Colonic mucosa (tissue), 4 donors: ENCODE results near the gene FADS2. TPM values are rescaled to one million over a fixed set of nuclear protein-coding genes. Genes with fewer than 3 reads are reported as not detected.
A peak's percentile ranks its signal among the peaks of the same experiment; 100 is the strongest.

Experiments
- DNase-seq: peaks from one replicate; pipeline ENCODE4 v3.0.0-alpha.2; 2020
- H3K27ac ChIP-seq: fragments of 200-600 bp; one replicate; pipeline ENCODE4 v1.8.0; 2021
- H3K27me3 ChIP-seq: fragments of 200-600 bp; one replicate; pipeline ENCODE4 v1.8.0; 2021
- H3K36me3 ChIP-seq: fragments of 200-600 bp; one replicate; pipeline ENCODE4 v1.8.0; 2021
- H3K4me1 ChIP-seq: fragments of 200-600 bp; one replicate; pipeline ENCODE4 v1.8.0; 2021; ENCODE audit warnings: mild to moderate bottlenecking
- H3K4me3 ChIP-seq: fragments of 200-600 bp; one replicate; pipeline ENCODE4 v1.8.0; 2021
- H3K9ac ChIP-seq, 2 donors: one replicate each; pipeline ENCODE4 v1.7.0; 2013; ENCODE audit warnings: control low read depth in 2 of 2, low read depth in 2 of 2, low read length in 2 of 2
- H3K9me3 ChIP-seq: fragments of 200-600 bp; one replicate; pipeline ENCODE4 v1.8.0; 2021
- intact Hi-C: fragments of 100-400 bp; cut with DNase I; formaldehyde crosslinking; loops from one replicate; pipeline ENCODE4 v1.14.1; 2022
- total RNA-seq, 2 donors: library from RNA; stranded (reverse); fragmentation: NEBNext Ultra II Directional in 1 of 2; extraction: Animal tissue kit (Norgen Biotek cat#: 25700) in 1 of 2; gene quantifications; one replicate each; pipeline ENCODE4 v1.2.1, GENCODE V29; 2021
- TF ChIP-seq, protein P1 (sequence below): fragments of 200-600 bp; IDR thresholded peaks from one replicate; pipeline ENCODE4 v1.8.0; 2022; ENCODE audit warnings: antibody characterized with exemption, mild to moderate bottlenecking
- donor health status: healthy.
- donor health status: DM: no; HTN: no; CAD: no.
- donor health status: DM: no; HTN: no; CAD: no.

FADS2 gene
- total RNA-seq, 2 donors from 2014 or later, result 13.9 to 38.6 TPM

DNA sequence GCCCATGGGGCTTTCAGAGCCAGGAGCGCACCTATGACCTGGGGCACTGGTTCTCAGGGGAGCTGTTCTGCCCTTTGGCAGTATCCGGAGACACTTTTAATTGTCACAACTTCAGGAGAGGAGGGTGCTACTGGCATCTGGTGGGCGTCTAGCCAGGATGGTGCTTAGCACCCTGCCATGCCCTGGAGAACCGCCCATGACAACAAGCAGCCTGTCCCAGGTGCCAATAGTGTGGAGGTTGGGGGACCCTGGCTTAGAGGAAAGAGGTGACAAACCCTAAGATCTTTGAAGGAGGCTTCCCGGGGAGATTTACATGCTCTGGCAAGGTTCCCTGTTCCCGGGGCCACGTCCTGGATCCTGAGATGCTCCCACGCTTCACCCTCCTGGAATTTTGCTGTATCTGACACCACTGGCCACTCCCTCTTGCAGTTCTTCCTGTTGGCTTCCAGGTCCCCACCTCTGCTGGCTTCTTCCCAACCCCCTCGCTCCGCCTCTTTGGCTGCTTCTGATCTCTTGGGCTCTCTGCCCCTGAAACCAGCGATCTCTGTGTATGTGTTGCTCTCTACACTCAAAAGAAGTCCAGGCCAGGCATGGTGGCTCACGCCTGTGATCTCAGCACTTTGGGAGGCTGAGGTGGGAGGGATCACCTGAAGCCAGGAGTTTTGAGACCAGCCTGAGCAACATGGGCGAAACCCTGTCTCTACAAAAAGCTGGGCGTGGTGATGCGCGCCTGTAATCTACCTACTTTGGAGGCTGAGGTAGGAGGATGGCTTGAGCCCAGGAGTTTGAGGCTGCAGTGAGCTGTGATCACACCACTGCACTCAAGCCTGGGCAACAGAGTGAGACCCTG is 32.2 kb downstream of the FADS2 start:
- H3K27me3 ChIP-seq, result no peaks in the 10 kb centered on the region
- no peaks in the 10 kb centered on the region for H3K4me1 ChIP-seq
- H3K9me3 ChIP-seq, result no peaks in the 10 kb centered on the region
- peak; percentile 73 for DNase-seq
- H3K9ac ChIP-seq, result no peak overlapping the region
- no peak overlapping the region for H3K4me3 ChIP-seq
- H3K27ac ChIP-seq, result no peak overlapping the region
- intact Hi-C loops, result no loop called here
- TF ChIP-seq, protein P1, sequence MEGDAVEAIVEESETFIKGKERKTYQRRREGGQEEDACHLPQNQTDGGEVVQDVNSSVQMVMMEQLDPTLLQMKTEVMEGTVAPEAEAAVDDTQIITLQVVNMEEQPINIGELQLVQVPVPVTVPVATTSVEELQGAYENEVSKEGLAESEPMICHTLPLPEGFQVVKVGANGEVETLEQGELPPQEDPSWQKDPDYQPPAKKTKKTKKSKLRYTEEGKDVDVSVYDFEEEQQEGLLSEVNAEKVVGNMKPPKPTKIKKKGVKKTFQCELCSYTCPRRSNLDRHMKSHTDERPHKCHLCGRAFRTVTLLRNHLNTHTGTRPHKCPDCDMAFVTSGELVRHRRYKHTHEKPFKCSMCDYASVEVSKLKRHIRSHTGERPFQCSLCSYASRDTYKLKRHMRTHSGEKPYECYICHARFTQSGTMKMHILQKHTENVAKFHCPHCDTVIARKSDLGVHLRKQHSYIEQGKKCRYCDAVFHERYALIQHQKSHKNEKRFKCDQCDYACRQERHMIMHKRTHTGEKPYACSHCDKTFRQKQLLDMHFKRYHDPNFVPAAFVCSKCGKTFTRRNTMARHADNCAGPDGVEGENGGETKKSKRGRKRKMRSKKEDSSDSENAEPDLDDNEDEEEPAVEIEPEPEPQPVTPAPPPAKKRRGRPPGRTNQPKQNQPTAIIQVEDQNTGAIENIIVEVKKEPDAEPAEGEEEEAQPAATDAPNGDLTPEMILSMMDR, result no peak
- H3K36me3 ChIP-seq, result no peaks in the 10 kb centered on the region

DNA sequence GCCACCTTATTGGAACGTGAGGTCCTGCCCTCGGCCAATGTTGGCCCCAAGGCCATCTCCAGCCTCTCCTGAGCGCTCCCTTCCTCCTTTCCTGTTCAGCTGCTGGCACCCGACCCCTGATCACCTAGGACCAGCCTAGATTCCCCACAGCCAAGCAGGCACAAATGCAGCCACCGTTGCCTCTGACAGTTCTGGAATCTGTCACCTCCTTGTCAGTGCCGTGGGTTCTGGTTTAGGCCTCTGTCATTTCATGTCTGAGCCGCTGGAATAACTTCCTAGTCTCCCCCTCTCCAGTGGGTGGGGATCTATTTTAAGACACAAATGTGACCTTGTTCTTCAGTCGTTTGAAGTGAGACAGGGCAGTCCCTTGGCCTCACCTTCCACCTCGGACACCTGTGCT is 33.5 kb downstream of the FADS2 start:
- Histone ChIP-seq H3K36me3 (no peaks in the 10 kb centered on the region), H3K27me3 (no peaks in the 10 kb centered on the region), H3K9me3 (no peaks in the 10 kb centered on the region), H3K4me1 (no peaks in the 10 kb centered on the region), H3K27ac (no peak overlapping the region), H3K4me3 (no peak overlapping the region), H3K9ac (no peak overlapping the region)
- TF ChIP-seq, protein P1, result no peak
- intact Hi-C loops, result no loop called here
- no peak for DNase-seq

DNA sequence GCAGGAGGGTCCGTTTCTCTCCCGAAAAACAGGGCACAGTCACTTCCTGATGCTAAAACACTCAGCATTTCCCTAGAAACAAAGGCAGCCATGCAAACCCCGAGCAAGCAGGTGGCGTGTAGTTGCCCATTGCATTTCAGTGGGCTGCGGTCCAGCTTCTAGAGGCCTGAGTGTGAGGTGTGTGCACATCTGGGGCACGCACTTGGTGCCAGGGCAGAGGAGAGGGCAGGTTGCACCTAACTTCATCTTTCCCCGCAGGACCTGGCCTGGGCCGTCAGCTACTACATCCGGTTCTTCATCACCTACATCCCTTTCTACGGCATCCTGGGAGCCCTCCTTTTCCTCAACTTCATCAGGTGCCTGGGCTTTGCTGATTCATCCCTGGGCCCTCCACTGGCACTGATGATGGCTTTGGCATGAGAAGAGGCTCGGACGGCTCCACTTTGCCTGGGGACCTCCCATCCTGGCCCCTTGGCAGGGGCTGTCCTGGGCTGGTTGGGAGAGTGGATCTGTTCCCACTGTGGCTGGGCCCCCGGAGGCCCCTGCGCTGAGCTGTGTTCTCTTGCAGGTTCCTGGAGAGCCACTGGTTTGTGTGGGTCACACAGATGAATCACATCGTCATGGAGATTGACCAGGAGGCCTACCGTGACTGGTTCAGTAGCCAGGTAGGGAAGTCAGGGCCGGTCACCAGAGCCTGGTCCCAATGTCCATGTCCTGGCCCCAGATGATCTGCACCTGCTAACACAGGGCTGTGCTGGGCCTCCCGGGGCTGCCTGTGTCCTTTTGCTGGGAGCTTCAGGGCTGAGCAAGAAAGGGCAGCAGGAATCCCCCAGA is 34.8 kb downstream of the FADS2 start:
- Histone ChIP-seq H3K27me3 (no peaks in the 10 kb centered on the region), H3K36me3 (no peaks in the 10 kb centered on the region), H3K9ac (no peak overlapping the region), H3K4me3 (no peak overlapping the region), H3K27ac (no peak overlapping the region), H3K9me3 (no peaks in the 10 kb centered on the region), H3K4me1 (no peaks in the 10 kb centered on the region)
- intact Hi-C loops, result no loop called here
- TF ChIP-seq, protein P1, result no peak
- no peak for DNase-seq

- no peak overlapping the region for H3K9ac ChIP-seq
- no peaks in the 10 kb centered on the region for H3K36me3 ChIP-seq
- intact Hi-C loops, result no loop called here
- H3K9me3 ChIP-seq, result no peaks in the 10 kb centered on the region
- no peak for DNase-seq
- H3K4me1 ChIP-seq, result no peaks in the 10 kb centered on the region
- no peaks in the 10 kb centered on the region for H3K27me3 ChIP-seq
- no peak overlapping the region for H3K27ac ChIP-seq
- TF ChIP-seq, protein P1, result no peak
- H3K4me3 ChIP-seq, result no peak overlapping the region
Observed at GRCh38 chr11:61863548-61864081, 35.5 kb downstream of the FADS2 start.
